ENCODE measurements around the gene ADAD2.

Gene ADAD2

GRCh38 chr16:84195201-84196093 is 4.5 kb downstream of the ADAD2 start:
- DNase-seq, result no peak
- no peak overlapping the region for H4K8ac ChIP-seq (ENCODE audit: low read depth, low read length)
- H3K9ac ChIP-seq (ENCODE audit: low read length), result no peak overlapping the region
- no peak overlapping the region for H3K4ac ChIP-seq (ENCODE audit: low read depth, low read length)
- H3K4me2 ChIP-seq (ENCODE audit: low read length), result no peak overlapping the region
- H3K79me2 ChIP-seq (ENCODE audit: control insufficient read depth, insufficient read depth, low read length, poor library complexity), result no peaks in the 10 kb centered on the region
- no peak overlapping the region for H2BK12ac ChIP-seq (ENCODE audit: low read length)
- H3K23ac ChIP-seq (ENCODE audit: low read length), result no peak overlapping the region
- H3K4me3 ChIP-seq (ENCODE audit: low read depth, low read length), result no peak overlapping the region
- no peaks in the 10 kb centered on the region for H3K36me3 ChIP-seq (ENCODE audit: control insufficient read depth in 1 of 2, insufficient read depth in 2 of 2, low read length in 2 of 2)
- no peak overlapping the region for H3K27ac ChIP-seq (ENCODE audit: low read depth, low read length)
- no peak overlapping the region for H2AFZ ChIP-seq (ENCODE audit: insufficient read depth, low read length, poor library complexity)
- H4K12ac ChIP-seq (ENCODE audit: low read depth, low read length), result no peak overlapping the region
- peaks cover 2 to 10% of the 10 kb centered on the region in 2 experiments for H3K4me1 ChIP-seq (ENCODE audit: control insufficient read depth in 1 of 2, insufficient read depth in 2 of 2, low read length in 2 of 2)
- no CpG with 5 or more reads among the region's 38 CpGs for WGBS (ENCODE audit: extremely low coverage, insufficient coverage, insufficient read length)
- no peaks in the 10 kb centered on the region for H3K79me1 ChIP-seq (ENCODE audit: low read length)
- no peak overlapping the region for H2BK120ac ChIP-seq (ENCODE audit: insufficient read depth, low read length, poor library complexity)
- no peaks in the 10 kb centered on the region for H3K27me3 ChIP-seq (ENCODE audit: insufficient read depth, low read length)
- H2BK5ac ChIP-seq (ENCODE audit: low read depth, low read length, poor library complexity), result no peak overlapping the region
- no peak overlapping the region for H4K91ac ChIP-seq (ENCODE audit: low read depth, low read length)
- peaks cover 3% of the 10 kb centered on the region for H3K9me3 ChIP-seq (ENCODE audit: insufficient read depth, low read depth, low read length)
- H2AK5ac ChIP-seq (ENCODE audit: low read length), result no peak overlapping the region
- no peak overlapping the region for H3K14ac ChIP-seq (ENCODE audit: low read length)
- H3K18ac ChIP-seq (ENCODE audit: low read length), result no peak overlapping the region

- H3K9me3 ChIP-seq (ENCODE audit: insufficient read depth, low read depth, low read length), result no peaks in the 10 kb centered on the region
- no peak overlapping the region for H3K23ac ChIP-seq (ENCODE audit: low read length)
- H3K4ac ChIP-seq (ENCODE audit: low read depth, low read length), result no peak overlapping the region
- no peaks in the 10 kb centered on the region for H3K79me1 ChIP-seq (ENCODE audit: low read length)
- DNase-seq, result no peak
- H3K4me2 ChIP-seq (ENCODE audit: low read length), result no peak overlapping the region
- no peak overlapping the region for H2BK5ac ChIP-seq (ENCODE audit: low read depth, low read length, poor library complexity)
- H3K36me3 ChIP-seq (ENCODE audit: control insufficient read depth in 1 of 2, insufficient read depth in 2 of 2, low read length in 2 of 2), result no peaks in the 10 kb centered on the region
- WGBS (ENCODE audit: extremely low coverage, insufficient coverage, insufficient read length), result no CpG with 5 or more reads among the region's 16 CpGs
- H4K91ac ChIP-seq (ENCODE audit: low read depth, low read length), result no peak overlapping the region
- no peak overlapping the region for H3K27ac ChIP-seq (ENCODE audit: low read depth, low read length)
- H3K79me2 ChIP-seq (ENCODE audit: control insufficient read depth, insufficient read depth, low read length, poor library complexity), result no peaks in the 10 kb centered on the region
- peaks cover 2 to 10% of the 10 kb centered on the region in 2 experiments for H3K4me1 ChIP-seq (ENCODE audit: control insufficient read depth in 1 of 2, insufficient read depth in 2 of 2, low read length in 2 of 2)
- no peak overlapping the region for H3K18ac ChIP-seq (ENCODE audit: low read length)
- no peak overlapping the region for H4K8ac ChIP-seq (ENCODE audit: low read depth, low read length)
- H3K27me3 ChIP-seq (ENCODE audit: insufficient read depth, low read length), result no peaks in the 10 kb centered on the region
- H4K12ac ChIP-seq (ENCODE audit: low read depth, low read length), result no peak overlapping the region
- no peak overlapping the region for H3K9ac ChIP-seq (ENCODE audit: low read length)
- no peak overlapping the region for H2AFZ ChIP-seq (ENCODE audit: insufficient read depth, low read length, poor library complexity)
- no peak overlapping the region for H2BK120ac ChIP-seq (ENCODE audit: insufficient read depth, low read length, poor library complexity)
- no peak overlapping the region for H2AK5ac ChIP-seq (ENCODE audit: low read length)
- H3K4me3 ChIP-seq (ENCODE audit: low read depth, low read length), result no peak overlapping the region
- no peak overlapping the region for H3K14ac ChIP-seq (ENCODE audit: low read length)
- no peak overlapping the region for H2BK12ac ChIP-seq (ENCODE audit: low read length)
These were observed 5.1 kb downstream of the ADAD2 start for GRCh38 chr16:84196101-84196500.

- no peak overlapping the region for H4K91ac ChIP-seq (ENCODE audit: low read depth, low read length)
- no peak for DNase-seq
These were observed 5.9 kb downstream of the ADAD2 start for GRCh38 chr16:84196727-84197394.

GRCh38 chr16:84197466-84198128 is 6.6 kb downstream of the ADAD2 start:
- Histone ChIP-seq H3K18ac (ENCODE audit: low read length) (no peak overlapping the region), H2BK5ac (ENCODE audit: low read depth, low read length, poor library complexity) (no peak overlapping the region), H3K4me3 (ENCODE audit: low read depth, low read length) (no peak overlapping the region), H3K36me3 (ENCODE audit: control insufficient read depth in 1 of 2, insufficient read depth in 2 of 2, low read length in 2 of 2) (no peaks in the 10 kb centered on the region), H3K4me1 (ENCODE audit: control insufficient read depth in 1 of 2, insufficient read depth in 2 of 2, low read length in 2 of 2) (peaks cover 2 to 3% of the 10 kb centered on the region in 2 experiments), H3K23ac (ENCODE audit: low read length) (no peak overlapping the region), H4K8ac (ENCODE audit: low read depth, low read length) (no peak overlapping the region), H3K27ac (ENCODE audit: low read depth, low read length) (no peak overlapping the region), H3K4me2 (ENCODE audit: low read length) (no peak overlapping the region), H3K4ac (ENCODE audit: low read depth, low read length) (no peak overlapping the region), H2AK5ac (ENCODE audit: low read length) (no peak overlapping the region), H4K91ac (ENCODE audit: low read depth, low read length) (no peak overlapping the region), H2BK12ac (ENCODE audit: low read length) (no peak overlapping the region), H3K79me1 (ENCODE audit: low read length) (no peaks in the 10 kb centered on the region), H3K27me3 (ENCODE audit: insufficient read depth, low read length) (no peaks in the 10 kb centered on the region), H3K14ac (ENCODE audit: low read length) (no peak overlapping the region), H2BK120ac (ENCODE audit: insufficient read depth, low read length, poor library complexity) (no peak overlapping the region), H3K79me2 (ENCODE audit: control insufficient read depth, insufficient read depth, low read length, poor library complexity) (no peaks in the 10 kb centered on the region), H3K9me3 (ENCODE audit: insufficient read depth, low read depth, low read length) (no peaks in the 10 kb centered on the region), H2AFZ (ENCODE audit: insufficient read depth, low read length, poor library complexity) (no peak overlapping the region), H3K9ac (ENCODE audit: low read length) (no peak overlapping the region), H4K12ac (ENCODE audit: low read depth, low read length) (no peak overlapping the region)
- DNase-seq, result no peak
- no CpG with 5 or more reads among the region's 14 CpGs for WGBS (ENCODE audit: extremely low coverage, insufficient coverage, insufficient read length)

More at GRCh38 chr16:84196727-84197394, 5.9 kb downstream of the ADAD2 start:
- no peak overlapping the region for H3K4me3 ChIP-seq (ENCODE audit: low read depth, low read length)
- H4K12ac ChIP-seq (ENCODE audit: low read depth, low read length), result no peak overlapping the region
- H2BK5ac ChIP-seq (ENCODE audit: low read depth, low read length, poor library complexity), result no peak overlapping the region
- H3K9ac ChIP-seq (ENCODE audit: low read length), result no peak overlapping the region
- H3K27ac ChIP-seq (ENCODE audit: low read depth, low read length), result no peak overlapping the region
- H3K79me1 ChIP-seq (ENCODE audit: low read length), result no peaks in the 10 kb centered on the region
- H3K18ac ChIP-seq (ENCODE audit: low read length), result no peak overlapping the region
- H2BK12ac ChIP-seq (ENCODE audit: low read length), result no peak overlapping the region
- no peak overlapping the region for H2AFZ ChIP-seq (ENCODE audit: insufficient read depth, low read length, poor library complexity)
- H3K27me3 ChIP-seq (ENCODE audit: insufficient read depth, low read length), result no peaks in the 10 kb centered on the region
- H4K8ac ChIP-seq (ENCODE audit: low read depth, low read length), result no peak overlapping the region
- H2AK5ac ChIP-seq (ENCODE audit: low read length), result no peak overlapping the region
- H2BK120ac ChIP-seq (ENCODE audit: insufficient read depth, low read length, poor library complexity), result peak overlapping the region; percentile 36
- no peaks in the 10 kb centered on the region for H3K36me3 ChIP-seq (ENCODE audit: control insufficient read depth in 1 of 2, insufficient read depth in 2 of 2, low read length in 2 of 2)
- H3K4me1 ChIP-seq (ENCODE audit: control insufficient read depth in 1 of 2, insufficient read depth in 2 of 2, low read length in 2 of 2), result peaks cover 2 to 5% of the 10 kb centered on the region in 2 experiments
- no CpG with 5 or more reads among the region's 16 CpGs for WGBS (ENCODE audit: extremely low coverage, insufficient coverage, insufficient read length)
- no peak overlapping the region for H3K14ac ChIP-seq (ENCODE audit: low read length)
- H3K23ac ChIP-seq (ENCODE audit: low read length), result no peak overlapping the region
- no peak overlapping the region for H3K4ac ChIP-seq (ENCODE audit: low read depth, low read length)
- no peak overlapping the region for H3K4me2 ChIP-seq (ENCODE audit: low read length)
- no peaks in the 10 kb centered on the region for H3K79me2 ChIP-seq (ENCODE audit: control insufficient read depth, insufficient read depth, low read length, poor library complexity)
- no peaks in the 10 kb centered on the region for H3K9me3 ChIP-seq (ENCODE audit: insufficient read depth, low read depth, low read length)
